Caco-2 (cell line): Measurements from ENCODE around the gene CALML3. TPM values are rescaled to one million over a fixed set of nuclear protein-coding genes. Genes with fewer than 3 reads are reported as not detected.

Source experiments
- BruUV-seq: library from RNA; stranded (reverse); fragments of 400-500 nt; replicated peaks from 2 replicates; lab custom pipeline; 2021; lab: Mats Ljungman, UMichigan
- CTCF ChIA-PET: fragments of 300-600 bp; sonication (Branson Sonifier 250); formaldehyde crosslinking; loops from one replicate; lab custom pipeline; 2022; ENCODE audit warnings: antibody characterized with exemption; lab: Charles Lee
- POLR2A ChIA-PET: fragments of 300-600 bp; sonication (Branson Sonifier 250); formaldehyde crosslinking; loops from one replicate; lab custom pipeline; 2022; ENCODE audit warnings: antibody characterized with exemption; lab: Charles Lee
- DNase-seq, 2 experiments: peaks; one replicate each; pipeline versions ENCODE4 v3.0.0 to v3.0.0-alpha.2; 2020 to 2022
- H3K27me3 ChIP-seq: replicated peaks from 2 replicates; pipeline ENCODE4 v1.6.0; 2011; ENCODE audit warnings: low read length; ENCODE audit not compliant: control insufficient read depth, insufficient read depth
- H3K36me3 ChIP-seq: 2 replicates; pipeline ENCODE4 v1.5.1; 2011; ENCODE audit warnings: low read length; ENCODE audit not compliant: control insufficient read depth, insufficient read depth
- H3K4me1 ChIP-seq: fragments of 250-450 bp; sonication (Bioruptor Pico); 2 replicates; pipeline ENCODE4 v1.5.1; 2020; ENCODE audit warnings: mild to moderate bottlenecking
- H3K4me3 ChIP-seq: 2 replicates; pipeline ENCODE4 v1.5.1; 2011; ENCODE audit warnings: low read depth, mild to moderate bottlenecking, control low read depth, low read length
- H3K9me3 ChIP-seq: fragments of 250-450 bp; sonication (Bioruptor Pico); 2 replicates; pipeline ENCODE4 v1.5.1; 2020; ENCODE audit warnings: mild to moderate bottlenecking, moderate library complexity
- H3K27ac Mint-ChIP-seq: one replicate; pipeline ENCODE4 v1.8.0; 2022; ENCODE audit warnings: mixed read lengths; ENCODE audit not compliant: unreplicated experiment
- H3K27me3 Mint-ChIP-seq: one replicate; pipeline ENCODE4 v1.8.0; 2022; ENCODE audit warnings: mixed read lengths; ENCODE audit not compliant: insufficient read depth, unreplicated experiment
- H3K36me3 Mint-ChIP-seq: one replicate; pipeline ENCODE4 v1.8.0; 2022; ENCODE audit warnings: mild to moderate bottlenecking, mixed read lengths; ENCODE audit not compliant: insufficient read depth, unreplicated experiment
- H3K4me1 Mint-ChIP-seq: one replicate; pipeline ENCODE4 v1.8.0; 2022; ENCODE audit warnings: low read depth, mixed read lengths; ENCODE audit not compliant: unreplicated experiment
- H3K4me3 Mint-ChIP-seq: one replicate; pipeline ENCODE4 v1.8.0; 2022; ENCODE audit warnings: mild to moderate bottlenecking, moderate library complexity, mixed read lengths; ENCODE audit not compliant: unreplicated experiment
- H3K9me3 Mint-ChIP-seq: one replicate; pipeline ENCODE4 v1.8.0; 2022; ENCODE audit warnings: mixed read lengths; ENCODE audit not compliant: unreplicated experiment
- CTCF ChIP-seq, 2 experiments: fragments of 200-600 bp in 1 of 2; IDR thresholded peaks; 1 replicate in 1 of 2; 2 replicates in 1 of 2; pipeline versions ENCODE4 v1.5.1 to v1.8.0; 2011 to 2022; ENCODE audit warnings: antibody characterized with exemption in 1 of 2, control low read depth in 1 of 2, inconsistent platforms in 1 of 2, low read depth in 1 of 2, low read length in 1 of 2, mild to moderate bottlenecking in 1 of 2, moderate library complexity in 1 of 2; ENCODE audit not compliant: insufficient read depth in 1 of 2, severe bottlenecking in 1 of 2, unreplicated experiment in 1 of 2
- intact Hi-C: fragments of 100-400 bp; cut with micrococcal nuclease; formaldehyde crosslinking; loops from one replicate; pipeline ENCODE4 v1.10.0; 2022; ENCODE audit not compliant: unreplicated experiment
- total RNA-seq: library from RNA; stranded (reverse); gene quantifications from 2 replicates; pipeline ENCODE4 v1.2.3, GENCODE V29; 2022

CALML3 gene
- total RNA-seq, 1 experiment from 2014 or later: 0.18 TPM

- Mint-ChIP-seq H3K9me3 (peaks cover 10% of the 10 kb centered on the region), H3K36me3 (peaks cover 41% of the 10 kb centered on the region), H3K27me3 (no peaks in the 10 kb centered on the region), H3K4me1 (peaks cover 11% of the 10 kb centered on the region), H3K4me3 (no peak overlapping the region), H3K27ac (peak overlapping the region; percentile 47)
- intact Hi-C loops: no loop called here
- BruUV-seq: no TSS peak
- Histone ChIP-seq H3K4me1 (peaks cover 56% of the 10 kb centered on the region), H3K9me3 (peaks cover 18% of the 10 kb centered on the region), H3K36me3 (peaks cover 9% of the 10 kb centered on the region), H3K27me3 (no peaks in the 10 kb centered on the region), H3K4me3 (no peak overlapping the region)
- ChIA-PET CTCF (no interaction called here), POLR2A (interaction anchor here (0.6 kb wide), 1 partner anchor 23 kb away, joined by 3 read pairs; no protein-coding TSS in a partner anchor)
- DNase-seq: no peak
- no peak for TF ChIP-seq CTCF (IDR thresholded peaks at IDR 0.05; ENCODE audit: insufficient read depth in 1 of 2, low read depth in 1 of 2, low read length in 1 of 2, severe bottlenecking in 1 of 2, unreplicated experiment in 1 of 2)
Observed at GRCh38 chr10:5490698-5491464, 33.9 kb upstream of the CALML3 start.

GRCh38 chr10:5491477-5491876, 33.3 kb upstream of the CALML3 start:
- POLR2A ChIA-PET: no interaction called here
- no peak for TF ChIP-seq CTCF (IDR thresholded peaks at IDR 0.05; ENCODE audit: insufficient read depth in 1 of 2, low read depth in 1 of 2, low read length in 1 of 2, severe bottlenecking in 1 of 2, unreplicated experiment in 1 of 2)
- CTCF ChIA-PET: no interaction called here
- H3K27me3 Mint-ChIP-seq: no peaks in the 10 kb centered on the region
- H3K4me3 ChIP-seq: no peak overlapping the region
- H3K36me3 ChIP-seq: peaks cover 9% of the 10 kb centered on the region
- peaks cover 41% of the 10 kb centered on the region for H3K36me3 Mint-ChIP-seq
- peaks cover 11% of the 10 kb centered on the region for H3K4me1 Mint-ChIP-seq
- DNase-seq: no peak
- intact Hi-C loops: no loop called here
- H3K4me1 ChIP-seq: peaks cover 60% of the 10 kb centered on the region
- no peaks in the 10 kb centered on the region for H3K27me3 ChIP-seq
- peaks cover 10% of the 10 kb centered on the region for H3K9me3 Mint-ChIP-seq
- peak overlapping the region; percentile 47 for H3K27ac Mint-ChIP-seq
- H3K9me3 ChIP-seq: peaks cover 18% of the 10 kb centered on the region
- no TSS peak for BruUV-seq
- no peak overlapping the region for H3K4me3 Mint-ChIP-seq

- peaks cover 18% of the 10 kb centered on the region for H3K9me3 ChIP-seq
- peaks cover 41% of the 10 kb centered on the region for H3K36me3 Mint-ChIP-seq
- H3K4me1 Mint-ChIP-seq: peaks cover 11% of the 10 kb centered on the region
- BruUV-seq: no TSS peak
- no peaks in the 10 kb centered on the region for H3K27me3 ChIP-seq
- peak overlapping the region; percentile 19 for H3K4me3 ChIP-seq
- peak overlapping the region; percentile 83 for H3K27ac Mint-ChIP-seq
- CTCF ChIA-PET: interaction anchor here (1.5 kb wide), 1 partner anchor 130 kb away, joined by 8 read pairs; no protein-coding TSS in a partner anchor
- TF ChIP-seq CTCF (IDR thresholded peaks at IDR 0.05; ENCODE audit: insufficient read depth in 1 of 2, low read depth in 1 of 2, low read length in 1 of 2, severe bottlenecking in 1 of 2, unreplicated experiment in 1 of 2): no peak
- peaks cover 65% of the 10 kb centered on the region for H3K4me1 ChIP-seq
- peaks cover 10% of the 10 kb centered on the region for H3K9me3 Mint-ChIP-seq
- DNase-seq: no peak
- peaks cover 7% of the 10 kb centered on the region for H3K36me3 ChIP-seq
- no peaks in the 10 kb centered on the region for H3K27me3 Mint-ChIP-seq
- peak overlapping the region; percentile 55 for H3K4me3 Mint-ChIP-seq
- POLR2A ChIA-PET: no interaction called here
- intact Hi-C loops: no loop called here
Observed at GRCh38 chr10:5492322-5492855, 32.4 kb upstream of the CALML3 start.
